VCaP (cell line): ENCODE results near the gene TADA2A.

Experiments
- H3K27ac ChIP-seq: fragments of 450-650 bp; 2 replicates; pipeline ENCODE4 v1.5.1; 2017
- CTCF ChIP-seq: fragments of 450-650 bp; conservative IDR thresholded peaks from 2 replicates; pipeline ENCODE4 v1.5.1; 2017; ENCODE audit warnings: mild to moderate bottlenecking, moderate library complexity

The TADA2A gene

GRCh38 chr17:37406635-37407461, at the start of gene TADA2A, which contains the start of gene ACACA:
TSS of gene TADA2A (plus strand) at chr17:37406886. CDS start at chr17:37411366, 4,480 bp downstream.
TSS of gene ACACA (minus strand) at chr17:37406836. CDS start at chr17:37406299, 537 bp downstream.
- 0 out of 2 replicates have a peak, but pooled peaks have one; percentile 17 for TF ChIP-seq CTCF
- H3K27ac ChIP-seq: peak within 1 kb of the TSS; percentile 94

- TF ChIP-seq CTCF: no peak
- peak overlapping the region; percentile 98 for H3K27ac ChIP-seq
Measured at GRCh38 chr17:37358098-37358829, 48.4 kb upstream of the TADA2A start.

GRCh38 chr17:37358830-37359681, 47.6 kb upstream of the TADA2A start:
- H3K27ac ChIP-seq: peak overlapping the region; percentile 98
- TF ChIP-seq CTCF: peak; percentile 66

GRCh38 chr17:37359682-37360188, 47.0 kb upstream of the TADA2A start:
- peak overlapping the region; percentile 98 for H3K27ac ChIP-seq
- TF ChIP-seq CTCF: no peak

GRCh38 chr17:37360632-37361031, 46.1 kb upstream of the TADA2A start:
- TF ChIP-seq CTCF: no peak
- H3K27ac ChIP-seq: peak overlapping the region; percentile 98

- no peak for TF ChIP-seq CTCF
- H3K27ac ChIP-seq: no peak overlapping the region
Measured at GRCh38 chr17:37361543-37361942, 45.1 kb upstream of the TADA2A start.
